LNCAP (cell line): ENCODE measurements around the gene CPA5.

ENCODE experiments used
- CTCF ChIP-seq: fragments of 450-650 bp; IDR thresholded peaks from 2 replicates; pipeline ENCODE4 v1.5.1; 2017; ENCODE audit warnings: mild to moderate bottlenecking

The CPA5 gene

GRCh38 chr7:130303127-130303526 is 41.5 kb upstream of the CPA5 start:
- TF ChIP-seq CTCF, result no peak

GRCh38 chr7:130303551-130303950 is 41.1 kb upstream of the CPA5 start:
- TF ChIP-seq CTCF, result no peak

GRCh38 chr7:130303982-130304381 is 40.6 kb upstream of the CPA5 start:
- TF ChIP-seq CTCF, result no peak

- no peak for TF ChIP-seq CTCF
These were observed 39.7 kb upstream of the CPA5 start for GRCh38 chr7:130304878-130305277.

GRCh38 chr7:130305433-130306042 is 39.1 kb upstream of the CPA5 start:
- TF ChIP-seq CTCF, result no peak

GRCh38 chr7:130309986-130310385 is 34.6 kb upstream of the CPA5 start:
- no peak for TF ChIP-seq CTCF

GRCh38 chr7:130314305-130314704 is 30.3 kb upstream of the CPA5 start:
- TF ChIP-seq CTCF, result no peak

- no peak for TF ChIP-seq CTCF
These were observed 25.1 kb upstream of the CPA5 start for GRCh38 chr7:130319541-130319940.
